ENCODE results near the gene SLC35F1.

Gene SLC35F1

DNA sequence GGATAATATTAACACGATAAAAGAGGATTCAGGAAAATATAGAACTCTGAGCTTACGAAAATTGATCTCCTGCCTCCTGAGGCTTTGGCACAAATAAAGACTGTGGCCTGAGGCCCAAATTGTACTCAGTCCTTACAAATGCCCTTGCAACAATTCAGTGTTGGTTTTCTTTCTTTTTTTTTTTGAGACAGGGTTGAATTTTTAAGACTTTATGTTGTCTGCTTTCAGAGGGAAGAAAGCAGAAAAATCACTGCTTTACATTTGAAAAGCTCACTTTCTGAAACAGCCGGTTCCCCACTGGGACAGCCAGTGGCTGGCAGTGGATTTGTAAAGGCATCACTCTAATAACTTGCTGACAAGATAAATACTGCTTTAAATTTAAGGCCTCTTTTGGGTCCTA lies 290.5 kb downstream of the SLC35F1 start:
- DNase-seq (ENCODE audit: extremely low spot score): no peak
- POLR2A ChIA-PET: no interaction called here
- TF ChIP-seq ARNT (IDR thresholded peaks at IDR 0.05): no peak
- no peak for TF ChIP-seq ZNF384 (IDR thresholded peaks at IDR 0.05)
- CTCF ChIA-PET: no interaction called here

DNA sequence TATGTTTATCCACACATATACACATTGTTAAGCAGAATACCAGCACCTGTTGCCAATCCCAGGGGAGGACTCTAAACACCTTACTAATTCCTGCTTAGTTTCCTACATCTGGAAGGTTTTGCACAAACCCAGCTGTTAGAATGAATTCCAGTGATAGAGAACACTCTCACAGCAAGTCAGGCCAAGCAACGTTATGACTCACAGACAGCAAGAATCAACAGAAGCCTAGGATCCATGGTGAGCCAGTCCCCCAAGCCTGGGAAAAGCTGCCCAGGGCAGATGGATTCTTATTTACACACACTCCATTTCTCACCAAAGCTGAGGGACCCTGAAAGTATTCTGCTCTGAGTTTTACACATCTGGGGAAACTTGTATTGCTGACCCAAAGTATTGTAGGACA lies 291.7 kb downstream of the SLC35F1 start:
- ChIA-PET CTCF (no interaction called here), POLR2A (no interaction called here)
- DNase-seq (ENCODE audit: extremely low spot score): no peak
- TF ChIP-seq BHLHE40 (IDR thresholded peaks at IDR 0.05; ENCODE audit: borderline replicate concordance) (no peak), ZNF384 (IDR thresholded peaks at IDR 0.05) (no peak), FOXM1 (IDR thresholded peaks at IDR 0.05; ENCODE audit: borderline replicate concordance) (no peak), L3MBTL2 (conservative IDR thresholded peaks at IDR 0.05) (no peak), FOXK2 (IDR thresholded peaks at IDR 0.05) (no peak), SUZ12 (IDR thresholded peaks at IDR 0.05) (no peak), HDGF (IDR thresholded peaks at IDR 0.05; ENCODE audit: borderline replicate concordance) (no peak)

DNA sequence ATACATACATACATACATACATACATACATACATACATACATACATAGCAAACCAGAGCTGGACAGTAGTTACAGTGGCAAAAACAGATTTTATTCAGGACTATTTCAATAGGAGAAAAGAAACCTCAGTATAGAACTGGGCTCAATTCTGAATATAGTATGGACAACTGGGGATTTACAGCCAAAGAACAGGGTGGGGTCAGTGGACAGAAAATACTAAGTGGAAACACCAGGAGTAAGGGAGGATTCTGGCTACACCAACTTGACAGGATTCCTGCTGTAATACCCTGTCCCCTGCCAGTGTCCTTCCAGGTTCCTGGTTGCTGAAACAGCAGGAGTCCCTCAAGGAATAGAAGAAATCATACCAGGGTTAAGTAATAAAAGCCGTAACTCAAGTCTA lies 293.1 kb downstream of the SLC35F1 start:
- ChIA-PET POLR2A (no interaction called here), CTCF (interaction anchor here (0.7 kb wide), 1 partner anchor 929 kb away, joined by 3 read pairs; no protein-coding TSS in a partner anchor)
- DNase-seq (ENCODE audit: extremely low spot score): no peak
- TF ChIP-seq, protein P1, sequence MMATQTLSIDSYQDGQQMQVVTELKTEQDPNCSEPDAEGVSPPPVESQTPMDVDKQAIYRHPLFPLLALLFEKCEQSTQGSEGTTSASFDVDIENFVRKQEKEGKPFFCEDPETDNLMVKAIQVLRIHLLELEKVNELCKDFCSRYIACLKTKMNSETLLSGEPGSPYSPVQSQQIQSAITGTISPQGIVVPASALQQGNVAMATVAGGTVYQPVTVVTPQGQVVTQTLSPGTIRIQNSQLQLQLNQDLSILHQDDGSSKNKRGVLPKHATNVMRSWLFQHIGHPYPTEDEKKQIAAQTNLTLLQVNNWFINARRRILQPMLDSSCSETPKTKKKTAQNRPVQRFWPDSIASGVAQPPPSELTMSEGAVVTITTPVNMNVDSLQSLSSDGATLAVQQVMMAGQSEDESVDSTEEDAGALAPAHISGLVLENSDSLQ (IDR thresholded peaks at IDR 0.05): no peak
- no peak for TF ChIP-seq BHLHE40 (IDR thresholded peaks at IDR 0.05; ENCODE audit: borderline replicate concordance)
- TF ChIP-seq ARNT (IDR thresholded peaks at IDR 0.05): no peak
- no peak for TF ChIP-seq LEF1 (IDR thresholded peaks at IDR 0.05; ENCODE audit: borderline replicate concordance)
- TF ChIP-seq ZNF384 (IDR thresholded peaks at IDR 0.05): no peak
- no peak for TF ChIP-seq NFRKB (IDR thresholded peaks at IDR 0.05)
- no peak for TF ChIP-seq SP1 (IDR thresholded peaks at IDR 0.05)
- TF ChIP-seq SUZ12 (IDR thresholded peaks at IDR 0.05): no peak
- no peak for TF ChIP-seq HDGF (IDR thresholded peaks at IDR 0.05; ENCODE audit: borderline replicate concordance)
- no peak for TF ChIP-seq ELF4 (IDR thresholded peaks at IDR 0.05)
- no peak for TF ChIP-seq FOXK2 (IDR thresholded peaks at IDR 0.05)
- TF ChIP-seq L3MBTL2 (conservative IDR thresholded peaks at IDR 0.05): no peak
- no peak for TF ChIP-seq FOXM1 (IDR thresholded peaks at IDR 0.05; ENCODE audit: borderline replicate concordance)
- no peak for TF ChIP-seq CTBP1 (IDR thresholded peaks at IDR 0.05; ENCODE audit: borderline replicate concordance)

DNA sequence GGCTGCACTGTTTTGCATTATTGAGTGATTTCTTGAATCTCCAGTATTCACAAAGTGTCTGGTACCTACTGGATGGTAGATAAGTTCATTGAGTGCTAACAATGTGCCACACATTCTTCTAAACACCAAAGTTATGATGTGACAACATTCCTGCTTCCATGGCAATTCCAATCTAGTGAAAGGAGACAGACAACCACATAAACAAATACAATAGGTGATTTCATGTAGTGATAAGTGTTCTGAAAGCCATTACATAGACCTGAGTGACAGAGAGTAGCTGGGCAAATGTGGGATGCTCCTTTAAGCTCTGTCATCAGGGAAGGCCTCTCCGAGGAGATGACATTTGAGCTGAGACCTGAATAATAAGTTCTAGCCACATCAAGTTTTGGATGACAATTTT lies 295.5 kb downstream of the SLC35F1 start:
- DNase-seq (ENCODE audit: extremely low spot score): no peak
- ChIA-PET CTCF (no interaction called here), POLR2A (interaction anchor here (0.6 kb wide), 1 partner anchor 558 kb away, joined by 3 read pairs; no protein-coding TSS in a partner anchor)
- TF ChIP-seq FOXA1 (IDR thresholded peaks at IDR 0.05): no peak
- no peak for TF ChIP-seq LEF1 (IDR thresholded peaks at IDR 0.05; ENCODE audit: borderline replicate concordance)
- TF ChIP-seq, protein P1 (IDR thresholded peaks at IDR 0.05): no peak
- TF ChIP-seq L3MBTL2 (conservative IDR thresholded peaks at IDR 0.05): no peak
- no peak for TF ChIP-seq SP1 (IDR thresholded peaks at IDR 0.05)
- no peak for TF ChIP-seq HDGF (IDR thresholded peaks at IDR 0.05; ENCODE audit: borderline replicate concordance)
- no peak for TF ChIP-seq FOXM1 (IDR thresholded peaks at IDR 0.05; ENCODE audit: borderline replicate concordance)
- TF ChIP-seq TARDBP (IDR thresholded peaks at IDR 0.05): no peak
- no peak for TF ChIP-seq BHLHE40 (IDR thresholded peaks at IDR 0.05; ENCODE audit: borderline replicate concordance)
- no peak for TF ChIP-seq ZNF384 (IDR thresholded peaks at IDR 0.05)
- TF ChIP-seq ARNT (IDR thresholded peaks at IDR 0.05): no peak
- no peak for TF ChIP-seq SUZ12 (IDR thresholded peaks at IDR 0.05)
- TF ChIP-seq CTBP1 (IDR thresholded peaks at IDR 0.05; ENCODE audit: borderline replicate concordance): no peak
- TF ChIP-seq FOXK2 (IDR thresholded peaks at IDR 0.05): no peak

DNA sequence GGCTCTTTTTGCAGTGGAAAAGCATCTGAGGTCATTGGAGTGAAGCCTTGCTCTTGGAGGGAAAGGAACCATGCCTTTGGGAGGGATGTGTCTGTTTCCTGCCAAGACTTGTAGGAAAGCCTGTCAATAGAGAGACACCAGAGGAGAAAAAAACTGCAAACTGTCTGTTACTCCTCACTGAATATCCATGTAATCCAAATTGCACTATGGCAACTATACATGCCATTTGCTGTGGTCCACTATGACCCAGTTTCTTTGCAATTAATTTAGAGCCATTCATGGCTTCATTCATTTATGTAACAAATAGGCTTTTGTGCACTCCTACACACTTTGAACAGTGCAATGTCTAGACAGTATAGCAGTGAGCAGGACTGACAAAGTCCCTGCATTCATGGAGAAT lies 296.5 kb downstream of the SLC35F1 start:
- POLR2A ChIA-PET: no interaction called here
- no peak for DNase-seq (ENCODE audit: extremely low spot score)
- CTCF ChIA-PET: no interaction called here
- TF ChIP-seq ARNT (IDR thresholded peaks at IDR 0.05) (no peak), LEF1 (IDR thresholded peaks at IDR 0.05; ENCODE audit: borderline replicate concordance) (no peak), FOXK2 (IDR thresholded peaks at IDR 0.05) (no peak), TARDBP (IDR thresholded peaks at IDR 0.05) (no peak), SP1 (IDR thresholded peaks at IDR 0.05) (no peak), HDGF (IDR thresholded peaks at IDR 0.05; ENCODE audit: borderline replicate concordance) (no peak), ZNF384 (IDR thresholded peaks at IDR 0.05) (no peak), SUZ12 (IDR thresholded peaks at IDR 0.05) (no peak), FOXM1 (IDR thresholded peaks at IDR 0.05; ENCODE audit: borderline replicate concordance) (no peak), FOXA1 (IDR thresholded peaks at IDR 0.05) (no peak), NFRKB (IDR thresholded peaks at IDR 0.05) (no peak)
- TF ChIP-seq, protein P1 (IDR thresholded peaks at IDR 0.05): no peak

DNA sequence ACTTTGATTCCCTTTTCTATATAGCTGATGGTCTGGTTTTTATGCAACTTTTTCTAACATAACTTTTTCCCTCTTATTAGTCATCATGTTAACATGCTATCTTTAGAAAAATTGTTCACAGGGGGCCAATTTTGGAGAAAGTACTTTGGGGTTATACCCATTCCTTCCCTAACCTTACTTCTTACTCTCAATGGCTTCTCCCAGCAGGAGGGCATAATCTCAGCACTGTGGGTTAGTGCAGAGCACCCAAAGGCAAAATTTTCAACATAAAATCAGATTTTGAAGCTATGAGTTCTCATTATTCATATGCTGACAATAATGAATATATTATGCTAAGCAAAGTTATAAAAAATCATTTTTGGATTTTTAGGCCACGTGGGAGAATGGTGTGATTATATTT lies 299.2 kb downstream of the SLC35F1 start:
- POLR2A ChIA-PET: no interaction called here

More for the DNA sequence above, 299.2 kb downstream of the SLC35F1 start:
- TF ChIP-seq FOXA1 (IDR thresholded peaks at IDR 0.05): no peak
- TF ChIP-seq BHLHE40 (IDR thresholded peaks at IDR 0.05; ENCODE audit: borderline replicate concordance): no peak
- TF ChIP-seq SUZ12 (IDR thresholded peaks at IDR 0.05): no peak
- TF ChIP-seq ARNT (IDR thresholded peaks at IDR 0.05): no peak
- TF ChIP-seq NFRKB (IDR thresholded peaks at IDR 0.05): no peak
- no peak for TF ChIP-seq SP1 (IDR thresholded peaks at IDR 0.05)
- no peak for TF ChIP-seq ELF4 (IDR thresholded peaks at IDR 0.05)
- TF ChIP-seq FOXK2 (IDR thresholded peaks at IDR 0.05): no peak
- TF ChIP-seq L3MBTL2 (conservative IDR thresholded peaks at IDR 0.05): no peak
- no peak for TF ChIP-seq CTBP1 (IDR thresholded peaks at IDR 0.05; ENCODE audit: borderline replicate concordance)
- no peak for TF ChIP-seq TARDBP (IDR thresholded peaks at IDR 0.05)
- no peak for TF ChIP-seq ZNF384 (IDR thresholded peaks at IDR 0.05)
- TF ChIP-seq FOXM1 (IDR thresholded peaks at IDR 0.05; ENCODE audit: borderline replicate concordance): no peak
- TF ChIP-seq HDGF (IDR thresholded peaks at IDR 0.05; ENCODE audit: borderline replicate concordance): no peak
- TF ChIP-seq, protein P1 (IDR thresholded peaks at IDR 0.05): no peak
- DNase-seq (ENCODE audit: extremely low spot score): no peak
- CTCF ChIA-PET: no interaction called here
